ENCODE measurements around the gene BPIFB4. TPM values are rescaled to one million over a fixed set of nuclear protein-coding genes. Genes with fewer than 3 reads are reported as not detected.
"Not testable (repeated sequence)": the region's sequence is repeated elsewhere in the genome, so short reads cannot be mapped to it uniquely, and the experiment has no call there.

BPIFB4 gene
- total RNA-seq, 4 donors from 2014 or later, result not detected

GRCh38 chr20:33092361-33092760 is 12.9 kb downstream of the BPIFB4 start:
- Histone ChIP-seq H3K4me1 (peaks cover 0 to 18% (median 0%) of the 10 kb centered on the region in 4 donors), H3K4me3 (no peak overlapping the region), H3K9me3 (no peaks in the 10 kb centered on the region), H3K27ac (no peak overlapping the region), H3K36me3 (no peaks in the 10 kb centered on the region), H3K27me3 (no peaks in the 10 kb centered on the region)
- DNase-seq (ENCODE audit: low spot score in 2 of 2), result no peak
- no peak for TF ChIP-seq CTCF (IDR thresholded peaks at IDR 0.05)
- TF ChIP-seq EP300 (IDR thresholded peaks at IDR 0.05), result no peak
- TF ChIP-seq POLR2A (IDR thresholded peaks at IDR 0.05), result no peak
- 85 to 95% methylated on average over 3 of the region's 3 CpGs for WGBS, 2 donors

GRCh38 chr20:33093074-33093473 is 13.6 kb downstream of the BPIFB4 start:
- H3K4me3 ChIP-seq, result no peak overlapping the region
- peaks cover 0 to 18% (median 0%) of the 10 kb centered on the region in 4 donors for H3K4me1 ChIP-seq
- no peaks in the 10 kb centered on the region for H3K27me3 ChIP-seq
- no peak for DNase-seq (ENCODE audit: low spot score in 2 of 2)
- H3K36me3 ChIP-seq, result no peaks in the 10 kb centered on the region
- no peaks in the 10 kb centered on the region for H3K9me3 ChIP-seq
- no peak overlapping the region for H3K27ac ChIP-seq
- 87 to 94% methylated on average over 1 of the region's 1 CpG for WGBS, 2 donors
- TF ChIP-seq EP300 (IDR thresholded peaks at IDR 0.05) (no peak), CTCF (IDR thresholded peaks at IDR 0.05) (no peak), POLR2A (IDR thresholded peaks at IDR 0.05) (no peak)

- Histone ChIP-seq H3K9me3 (no peaks in the 10 kb centered on the region), H3K27ac (no peak overlapping the region), H3K4me3 (no peak overlapping the region), H3K4me1 (peaks cover 0 to 18% (median 0%) of the 10 kb centered on the region in 4 donors), H3K36me3 (no peaks in the 10 kb centered on the region), H3K27me3 (no peaks in the 10 kb centered on the region)
- DNase-seq (ENCODE audit: low spot score in 2 of 2), result no peak
- WGBS, 2 donors, result 63 to 71% methylated on average over 1 of the region's 1 CpG
- TF ChIP-seq POLR2A (IDR thresholded peaks at IDR 0.05) (no peak), CTCF (IDR thresholded peaks at IDR 0.05) (no peak), EP300 (IDR thresholded peaks at IDR 0.05) (no peak)
These were observed 14.1 kb downstream of the BPIFB4 start for GRCh38 chr20:33093582-33093981.

- H3K9me3 ChIP-seq, result no peaks in the 10 kb centered on the region
- DNase-seq (ENCODE audit: low spot score in 2 of 2), result no peak
- H3K27me3 ChIP-seq, result no peaks in the 10 kb centered on the region
- H3K4me3 ChIP-seq, result no peak overlapping the region
- peaks cover 0 to 18% (median 0%) of the 10 kb centered on the region in 4 donors for H3K4me1 ChIP-seq
- 83 to 90% methylated on average over 5 of the region's 5 CpGs for WGBS, 2 donors
- H3K36me3 ChIP-seq, result no peaks in the 10 kb centered on the region
- H3K27ac ChIP-seq, result no peak overlapping the region
- TF ChIP-seq POLR2A (IDR thresholded peaks at IDR 0.05) (no peak), EP300 (IDR thresholded peaks at IDR 0.05) (no peak), CTCF (IDR thresholded peaks at IDR 0.05) (no peak)
These were observed 15.8 kb downstream of the BPIFB4 start for GRCh38 chr20:33095249-33095648.

GRCh38 chr20:33095902-33096584 is 16.6 kb downstream of the BPIFB4 start:
- peak; percentile 43 to 78 (median 63) for TF ChIP-seq CTCF (IDR thresholded peaks at IDR 0.05)
- H3K4me1 ChIP-seq, result peaks cover 0 to 18% (median 0%) of the 10 kb centered on the region in 4 donors
- not testable (repeated sequence) for H3K9me3 ChIP-seq, H3K27me3 ChIP-seq, H3K27ac ChIP-seq, H3K36me3 ChIP-seq, H3K4me3 ChIP-seq
- 45% methylated on average over 6 of the region's 6 CpGs for WGBS, 2 donors
- DNase-seq (ENCODE audit: low spot score in 2 of 2), result peak in 1 of 2 donors; percentile 23

All from tibial nerve (tissue), 4 donors.